Measurements from ENCODE around the gene CCHCR1.

GRCh38 chr6:31132806-31133205 is 24.8 kb downstream of the CCHCR1 start:
- TF ChIP-seq, protein P1, sequence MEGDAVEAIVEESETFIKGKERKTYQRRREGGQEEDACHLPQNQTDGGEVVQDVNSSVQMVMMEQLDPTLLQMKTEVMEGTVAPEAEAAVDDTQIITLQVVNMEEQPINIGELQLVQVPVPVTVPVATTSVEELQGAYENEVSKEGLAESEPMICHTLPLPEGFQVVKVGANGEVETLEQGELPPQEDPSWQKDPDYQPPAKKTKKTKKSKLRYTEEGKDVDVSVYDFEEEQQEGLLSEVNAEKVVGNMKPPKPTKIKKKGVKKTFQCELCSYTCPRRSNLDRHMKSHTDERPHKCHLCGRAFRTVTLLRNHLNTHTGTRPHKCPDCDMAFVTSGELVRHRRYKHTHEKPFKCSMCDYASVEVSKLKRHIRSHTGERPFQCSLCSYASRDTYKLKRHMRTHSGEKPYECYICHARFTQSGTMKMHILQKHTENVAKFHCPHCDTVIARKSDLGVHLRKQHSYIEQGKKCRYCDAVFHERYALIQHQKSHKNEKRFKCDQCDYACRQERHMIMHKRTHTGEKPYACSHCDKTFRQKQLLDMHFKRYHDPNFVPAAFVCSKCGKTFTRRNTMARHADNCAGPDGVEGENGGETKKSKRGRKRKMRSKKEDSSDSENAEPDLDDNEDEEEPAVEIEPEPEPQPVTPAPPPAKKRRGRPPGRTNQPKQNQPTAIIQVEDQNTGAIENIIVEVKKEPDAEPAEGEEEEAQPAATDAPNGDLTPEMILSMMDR (IDR thresholded peaks at IDR 0.05), result no peak
- no peak for TF ChIP-seq POLR2A (IDR thresholded peaks at IDR 0.05)
